Stimulated activated CD8-positive, alpha-beta memory T cell treated with anti-CD3 and anti-CD28 coated beads, Interleukin-4, amount 100 ng/mL, for 24 hours (primary cell): Measurements from ENCODE around the gene FUNDC2.

Experiments used
- DNase-seq: peaks from one replicate; pipeline ENCODE4 v3.0.0-alpha.2; 2020; ENCODE audit warnings: low read depth

FUNDC2 gene

GRCh38 chrX:155070038-155070437 is 43.4 kb downstream of the FUNDC2 start:
- DNase-seq: no peak

- DNase-seq: no peak
Measured at GRCh38 chrX:155070663-155070974, 44.0 kb downstream of the FUNDC2 start.

- peak; percentile 66 for DNase-seq
Measured at GRCh38 chrX:155070975-155071693, 44.5 kb downstream of the FUNDC2 start, which contains the start of the genes BRCC3, CMC4 and MTCP1. Gene BRCC3, plus strand, starts transcription at chrX:155071508. Its CDS starts 20 bp downstream, at chrX:155071528. Gene CMC4, minus strand, starts transcription at chrX:155071136. Its CDS starts 7,113 bp downstream, at chrX:155064023. Gene MTCP1, minus strand, starts transcription at chrX:155071136. Its CDS starts 5,126 bp downstream, at chrX:155066010.

GRCh38 chrX:155071694-155072280 is 45.1 kb downstream of the FUNDC2 start:
- DNase-seq: peak; percentile 6

GRCh38 chrX:155086202-155086840 is 59.7 kb downstream of the FUNDC2 start:
- DNase-seq: peak; percentile 20

- DNase-seq: no peak
Measured at GRCh38 chrX:155086961-155087735, 60.5 kb downstream of the FUNDC2 start.

- DNase-seq: no peak
Measured at GRCh38 chrX:155094468-155095061, 67.9 kb downstream of the FUNDC2 start.

- no peak for DNase-seq
Measured at GRCh38 chrX:155105919-155106318, 79.3 kb downstream of the FUNDC2 start.

GRCh38 chrX:155108427-155108826 is 81.8 kb downstream of the FUNDC2 start:
- no peak for DNase-seq
